Skin of body (tissue), 2 donors: ENCODE data around the gene WIPI1. TPM values are rescaled to one million over a fixed set of nuclear protein-coding genes. Genes with fewer than 3 reads are reported as not detected.
"Not testable (repeated sequence)": the region's sequence is repeated elsewhere in the genome, so short reads cannot be mapped to it uniquely, and the experiment has no call there.

Experiments used
- DNase-seq: peaks from one replicate; lab custom pipeline; 2025; lab: John Stamatoyannopoulos, UW
- total RNA-seq: library from RNA; depleted of rRNA; stranded (reverse); fragments of >200 nt; gene quantifications from one replicate; pipeline ENCODE4 v1.2.3, GENCODE V29; 2014

WIPI1 gene
- total RNA-seq, 1 donor from 2014 or later = 44.4 TPM

DNA sequence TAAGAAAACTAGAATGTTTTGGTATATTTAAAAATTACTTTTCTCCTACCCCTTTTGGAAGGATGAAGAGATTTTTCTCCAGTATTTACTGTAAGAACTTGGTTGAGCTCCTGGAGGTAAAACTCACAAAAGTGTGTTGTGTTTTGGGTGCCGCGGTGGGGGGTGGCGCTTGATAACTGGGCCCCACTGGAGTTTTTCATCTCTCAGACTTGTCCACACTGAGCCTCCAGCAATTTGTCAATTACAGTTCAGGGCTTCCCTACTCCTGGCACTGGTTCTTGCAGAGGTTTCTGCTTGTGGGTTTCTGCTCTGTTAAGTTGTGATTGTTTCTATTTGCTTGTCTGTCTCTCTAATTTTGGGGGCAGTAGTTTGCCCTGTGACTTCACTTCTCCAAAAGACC, 40.0 kb downstream of the WIPI1 start:
- DNase-seq = no peak

DNA sequence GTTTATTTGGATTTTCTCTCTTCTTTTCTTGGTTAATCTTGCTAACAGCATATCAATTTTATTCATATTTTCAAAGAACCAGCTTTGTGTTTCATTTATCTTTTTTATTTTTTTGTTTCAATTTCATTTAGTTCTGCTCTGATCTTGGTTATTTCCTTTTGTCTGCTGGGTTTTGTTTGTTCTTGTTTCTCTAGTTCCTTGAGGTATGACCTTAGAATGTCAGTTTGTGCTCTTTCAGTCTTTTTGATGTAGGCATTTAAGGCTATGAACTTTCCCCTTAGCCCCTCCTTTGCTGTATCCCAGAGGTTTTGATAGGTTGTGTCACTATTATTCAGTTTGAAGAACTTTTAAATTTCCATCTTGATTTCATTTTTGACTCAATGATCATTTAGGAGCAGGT, 42.4 kb downstream of the WIPI1 start:
- DNase-seq = not testable (repeated sequence)

DNA sequence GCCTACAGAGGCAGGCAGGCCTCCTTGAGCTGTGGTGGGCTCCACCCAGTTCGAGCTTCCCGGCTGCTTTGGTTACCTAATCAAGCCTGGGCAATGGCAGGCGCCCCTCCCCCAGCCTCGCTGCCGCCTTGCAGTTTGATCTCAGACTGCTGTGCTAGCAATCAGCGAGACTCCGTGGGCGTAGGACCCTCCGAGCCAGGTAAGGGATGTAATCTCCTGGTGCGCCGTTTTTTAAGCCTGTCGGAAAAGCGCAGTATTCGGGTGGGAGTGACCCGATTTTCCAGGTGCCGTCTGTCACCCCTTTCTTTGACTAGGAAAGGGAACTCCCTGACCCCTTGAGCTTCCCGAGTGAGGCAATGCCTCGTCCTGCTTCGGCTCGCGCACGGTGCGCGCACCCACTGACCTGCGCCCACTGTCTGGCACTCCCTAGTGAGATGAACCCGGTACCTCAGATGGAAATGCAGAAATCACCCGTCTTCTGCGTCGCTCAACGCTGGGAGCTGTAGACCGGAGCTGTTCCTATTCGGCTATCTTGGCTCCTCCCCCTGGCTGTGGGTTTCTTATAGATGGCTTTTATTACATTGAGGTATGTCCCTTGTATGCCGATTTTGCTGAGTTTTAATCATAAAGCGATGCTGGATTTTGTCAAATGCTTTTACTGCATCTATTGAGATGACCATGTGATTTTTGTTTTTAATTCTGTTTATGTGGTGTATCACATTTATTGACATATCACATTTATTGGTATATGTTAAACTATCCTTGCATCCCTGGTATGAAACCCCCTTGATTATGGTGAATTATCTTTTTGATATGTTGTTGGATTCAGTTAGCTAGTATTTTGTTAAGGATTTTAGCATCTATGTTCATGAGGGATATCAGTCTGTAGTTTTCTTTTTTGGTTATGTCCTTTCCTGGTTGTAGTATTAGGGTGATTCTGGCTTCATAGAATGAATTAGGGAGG, 43.4 kb downstream of the WIPI1 start:
- DNase-seq = not testable (repeated sequence)

DNA sequence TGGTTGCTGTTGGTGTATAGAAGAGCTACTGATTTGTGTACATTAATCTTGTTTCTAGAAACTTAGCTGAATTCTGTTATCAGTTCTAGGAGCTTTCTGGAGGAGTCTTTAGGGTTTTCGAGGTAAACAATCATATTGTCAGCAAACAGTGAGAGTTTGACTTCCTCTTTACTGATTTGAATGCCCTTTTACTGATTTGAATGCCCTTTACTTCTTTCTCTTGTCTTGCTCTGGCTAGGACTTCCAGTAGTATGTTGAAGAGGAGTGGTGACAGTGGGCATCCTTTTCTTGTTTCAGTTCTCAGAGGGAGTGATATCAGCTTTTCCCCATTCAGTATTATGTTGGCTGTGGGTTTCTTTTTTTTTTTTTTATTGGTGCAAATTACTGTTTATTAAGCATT, 49.6 kb downstream of the WIPI1 start:
- DNase-seq = not testable (repeated sequence)

DNA sequence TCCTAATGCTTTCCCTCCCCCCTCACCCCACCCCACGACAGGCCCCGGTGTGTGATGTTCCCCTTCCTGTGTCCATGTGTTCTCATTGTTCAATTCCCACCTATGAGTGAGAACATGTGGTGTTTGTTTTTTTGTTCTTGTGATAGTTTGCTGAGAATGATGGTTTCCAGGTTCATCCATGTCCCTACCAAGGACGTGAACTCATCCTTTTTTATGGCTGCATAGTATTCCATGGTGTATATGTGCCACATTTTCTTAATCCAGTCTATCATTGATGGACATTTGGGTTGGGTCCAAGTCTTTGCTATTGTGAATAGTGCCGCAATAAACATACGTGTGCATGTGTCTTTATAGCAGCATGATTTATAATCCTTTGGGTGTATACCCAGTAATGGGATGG, 53.5 kb downstream of the WIPI1 start:
- DNase-seq = not testable (repeated sequence)

DNA sequence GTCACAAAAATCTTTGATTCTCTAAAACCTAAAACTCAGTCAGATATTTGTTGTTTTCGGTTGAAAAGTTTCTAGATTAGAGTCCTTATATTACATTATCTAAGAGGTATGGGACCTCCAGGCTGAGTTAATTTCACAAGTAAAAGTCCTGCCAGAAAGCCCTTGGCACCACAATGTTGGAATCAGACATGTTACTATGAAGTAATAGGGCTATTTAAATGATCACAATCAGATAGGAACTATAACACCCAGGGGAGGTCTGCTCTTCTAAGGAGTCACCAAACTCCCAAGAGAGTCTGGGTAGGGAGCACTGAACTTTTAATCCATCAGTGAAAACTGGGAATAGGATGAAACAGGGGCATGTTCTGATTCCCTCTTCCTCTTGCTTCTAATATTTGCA, 54.2 kb downstream of the WIPI1 start:
- DNase-seq = peak; percentile 31

DNA sequence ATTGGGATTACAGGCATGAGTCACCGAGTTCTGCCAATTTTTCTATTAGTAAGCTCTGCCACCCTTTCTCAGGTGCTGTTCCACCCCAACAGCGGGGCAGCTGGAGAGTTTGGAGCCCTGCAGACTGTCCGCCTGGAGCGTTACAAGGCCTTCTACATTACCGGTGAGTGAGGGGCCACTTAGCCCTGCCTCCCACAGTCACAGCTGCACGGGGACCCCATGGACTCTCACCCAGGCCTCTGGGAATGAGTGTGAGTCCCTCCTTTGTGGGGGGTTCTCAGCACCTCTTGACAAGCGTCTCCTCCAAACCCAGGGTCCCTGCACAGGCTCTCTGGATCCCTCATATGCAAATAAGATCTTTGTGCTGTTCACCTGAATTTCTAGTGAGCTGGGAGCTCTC, 56.0 kb downstream of the WIPI1 start:
- no peak for DNase-seq

DNA sequence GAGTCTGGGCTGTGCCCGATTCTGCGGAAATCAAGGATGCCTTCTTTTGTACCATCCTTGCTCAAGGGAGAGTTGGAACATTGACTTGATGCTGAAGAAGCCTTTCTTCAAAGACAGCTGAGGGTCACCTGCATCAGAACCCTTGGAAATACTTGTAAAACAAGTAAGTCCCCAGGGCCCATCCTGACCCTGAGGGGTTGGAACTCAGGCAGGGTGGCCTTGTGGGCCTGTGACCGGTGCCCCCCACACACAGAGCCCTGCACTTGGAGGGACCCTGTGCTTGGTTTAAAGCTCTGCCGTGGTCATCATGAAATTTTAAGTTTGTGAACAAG, 56.9 kb downstream of the WIPI1 start:
- DNase-seq = no peak

DNA sequence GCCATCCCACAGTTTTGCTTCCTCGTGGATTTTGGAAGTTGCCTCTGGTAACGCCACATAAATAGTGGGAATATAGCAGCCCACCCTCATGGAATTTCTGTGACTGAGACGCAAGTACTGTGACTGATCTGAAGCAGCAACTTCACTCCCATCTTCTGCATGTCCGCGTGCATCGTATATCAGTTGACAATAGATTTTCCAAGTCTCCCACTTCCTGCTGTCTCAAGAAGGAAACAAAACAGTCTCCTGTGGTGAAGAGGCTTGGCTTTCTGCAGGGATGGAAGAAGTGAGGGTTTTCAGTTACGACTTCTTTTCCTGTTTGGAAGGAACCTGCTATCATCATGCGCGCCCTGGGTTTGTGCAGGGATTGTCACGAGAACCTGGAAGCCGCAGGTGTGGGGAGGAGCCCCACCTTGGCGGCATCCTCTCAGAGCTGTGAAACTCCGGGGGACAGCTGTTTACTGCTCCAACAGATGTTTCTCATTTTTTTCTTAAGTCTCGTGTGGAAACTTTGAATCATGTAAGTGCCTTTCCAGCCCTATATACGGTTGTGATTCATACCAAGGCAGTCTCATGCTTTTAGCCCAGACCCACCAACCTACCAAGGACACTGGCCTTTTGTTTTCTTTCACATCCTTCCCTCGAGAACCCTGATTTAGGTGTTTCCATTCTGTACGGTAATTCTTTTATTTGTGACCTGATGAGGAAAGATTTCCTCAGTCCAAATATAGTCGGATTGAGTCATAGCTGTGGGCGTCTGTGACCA, 57.5 kb downstream of the WIPI1 start:
- DNase-seq = peak; percentile 65

DNA sequence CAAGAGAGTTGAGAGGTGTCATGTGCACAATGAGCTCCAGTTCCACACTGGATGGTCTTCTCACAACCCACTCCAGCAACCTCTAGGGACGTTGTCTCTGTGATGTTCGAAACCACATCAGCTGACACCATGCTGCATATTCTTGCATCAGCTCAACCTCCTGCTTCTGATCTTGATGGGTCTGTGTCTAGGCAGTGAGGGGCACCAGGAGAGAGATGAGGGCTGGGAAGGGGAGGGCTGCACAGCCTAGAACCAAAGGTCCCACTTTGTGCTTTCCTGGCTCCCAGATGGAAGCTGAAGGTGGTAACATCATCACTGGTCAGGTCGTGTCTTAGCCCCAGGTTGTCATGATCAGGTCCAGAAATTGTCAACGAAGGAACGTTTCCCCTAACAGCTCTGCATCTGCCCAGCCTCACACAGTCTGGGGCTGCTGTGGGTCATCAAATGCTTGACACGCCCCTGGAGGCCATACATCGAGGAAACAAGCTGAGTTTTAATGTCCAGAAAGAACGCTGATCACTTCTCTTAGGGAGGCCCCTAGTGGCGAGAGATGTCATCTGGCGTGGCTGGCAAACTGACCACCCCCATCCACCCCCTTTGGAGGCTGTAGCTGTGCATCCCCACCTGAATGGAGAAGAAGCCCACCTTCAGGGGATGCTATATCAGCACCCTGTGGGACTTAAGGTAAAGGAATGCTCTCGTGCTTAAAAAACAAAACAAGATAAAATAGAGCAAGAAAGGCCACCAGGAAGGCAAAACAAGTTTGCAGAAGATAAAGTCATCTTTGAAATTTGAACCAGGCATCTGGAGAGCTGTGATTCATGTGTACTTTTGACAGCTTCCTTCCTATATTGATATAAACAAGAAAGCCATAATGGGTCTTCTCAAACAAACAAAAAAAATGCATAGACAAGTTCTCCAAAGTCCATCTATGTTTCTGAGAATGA, 58.3 kb downstream of the WIPI1 start:
- DNase-seq = peak; percentile 13

DNA sequence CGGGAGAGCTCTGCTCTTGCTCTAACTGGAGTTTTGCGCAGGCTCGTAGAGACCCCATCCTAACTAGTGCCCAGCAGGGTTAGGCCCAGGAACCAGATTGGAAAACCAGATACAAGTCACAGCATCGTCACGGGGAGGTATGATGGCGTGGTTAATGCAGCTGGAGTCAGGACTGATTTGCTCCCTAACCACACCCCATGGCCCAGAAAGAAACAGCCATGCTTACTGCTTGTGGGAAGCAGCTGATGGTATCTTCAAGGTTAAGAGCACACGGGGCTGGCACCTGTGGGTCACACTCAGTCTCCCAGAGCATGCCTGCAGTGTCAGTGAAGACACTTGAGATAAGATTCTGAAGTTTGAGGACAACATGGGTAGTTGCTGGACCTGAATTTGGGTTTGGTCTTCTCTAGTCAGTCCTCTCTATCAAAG, 60.2 kb downstream of the WIPI1 start:
- DNase-seq = no peak

DNA sequence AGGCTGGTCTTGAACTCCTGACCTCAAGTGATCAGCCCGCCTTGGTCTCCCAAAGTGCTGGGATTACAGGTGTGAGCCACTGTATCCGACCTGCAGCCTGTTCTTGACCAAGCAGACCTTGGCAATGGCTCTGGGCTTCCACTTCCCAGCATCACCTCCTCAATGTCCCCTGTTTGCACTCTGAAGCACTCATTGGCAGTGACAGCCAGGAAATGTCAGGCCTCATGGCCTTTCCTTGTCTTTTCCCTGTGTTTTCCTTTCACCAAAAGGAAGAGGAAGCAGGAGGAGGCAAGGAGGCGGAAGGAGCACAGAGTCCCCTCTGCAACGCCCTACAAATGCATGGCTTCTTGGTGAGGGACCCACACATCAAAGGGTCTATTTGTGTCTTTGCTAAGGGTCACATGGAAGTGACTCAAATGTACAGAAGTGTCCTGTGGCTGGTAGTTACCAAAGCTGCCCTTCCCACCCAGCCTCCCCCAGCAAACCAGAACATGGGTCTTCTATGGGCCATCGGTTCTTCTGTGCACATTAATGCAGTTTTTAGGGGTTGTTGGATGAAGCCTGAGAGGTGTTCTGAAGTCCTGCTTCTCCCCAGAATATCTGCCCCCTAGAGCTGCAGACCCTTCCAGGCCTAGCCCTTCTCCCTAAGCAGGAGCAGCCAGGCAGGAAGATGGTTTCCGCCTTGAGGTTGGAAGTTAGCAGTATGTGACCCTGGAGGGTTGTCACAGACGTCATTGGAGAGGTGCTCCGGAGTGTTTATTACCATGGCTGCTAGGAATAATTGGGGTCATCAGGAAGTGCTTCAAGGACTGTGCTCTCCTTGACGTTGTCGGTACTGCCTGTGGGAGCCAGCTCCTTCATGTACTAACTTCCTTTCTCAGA, 60.8 kb downstream of the WIPI1 start:
- no peak for DNase-seq

DNA sequence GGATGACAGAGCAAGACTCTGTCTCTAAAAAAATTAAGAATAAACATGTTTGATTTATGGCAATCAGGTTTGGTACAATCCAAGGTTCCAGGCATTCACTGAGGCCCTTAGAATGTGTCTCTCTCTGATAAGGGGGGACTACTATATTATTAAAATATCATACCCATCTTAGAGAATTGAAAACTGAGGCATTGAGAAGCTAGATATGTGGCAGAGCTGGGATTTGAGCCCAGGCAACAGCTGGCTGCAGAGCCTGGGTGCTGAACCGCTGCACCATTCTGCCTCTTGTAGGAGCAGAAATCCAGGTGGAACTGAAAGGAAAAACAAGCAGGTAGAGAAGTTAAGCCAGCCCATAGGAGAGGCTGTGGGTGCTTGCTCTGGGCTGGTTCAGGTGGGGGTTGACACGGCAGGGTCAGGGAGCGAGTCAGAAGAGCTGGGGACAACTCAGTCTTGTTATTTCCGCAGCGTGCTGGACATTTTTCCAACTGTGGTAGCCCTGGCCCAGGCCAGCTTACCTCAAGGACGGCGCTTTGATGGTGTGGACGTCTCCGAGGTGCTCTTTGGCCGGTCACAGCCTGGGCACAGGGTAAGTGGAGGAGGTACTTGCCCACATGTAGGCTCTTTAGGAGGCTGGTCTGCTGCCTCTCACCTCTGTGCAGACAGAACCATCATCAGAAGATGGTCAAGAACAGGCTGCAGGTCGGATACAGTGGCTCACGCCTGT, 62.5 kb downstream of the WIPI1 start:
- DNase-seq = no peak

DNA sequence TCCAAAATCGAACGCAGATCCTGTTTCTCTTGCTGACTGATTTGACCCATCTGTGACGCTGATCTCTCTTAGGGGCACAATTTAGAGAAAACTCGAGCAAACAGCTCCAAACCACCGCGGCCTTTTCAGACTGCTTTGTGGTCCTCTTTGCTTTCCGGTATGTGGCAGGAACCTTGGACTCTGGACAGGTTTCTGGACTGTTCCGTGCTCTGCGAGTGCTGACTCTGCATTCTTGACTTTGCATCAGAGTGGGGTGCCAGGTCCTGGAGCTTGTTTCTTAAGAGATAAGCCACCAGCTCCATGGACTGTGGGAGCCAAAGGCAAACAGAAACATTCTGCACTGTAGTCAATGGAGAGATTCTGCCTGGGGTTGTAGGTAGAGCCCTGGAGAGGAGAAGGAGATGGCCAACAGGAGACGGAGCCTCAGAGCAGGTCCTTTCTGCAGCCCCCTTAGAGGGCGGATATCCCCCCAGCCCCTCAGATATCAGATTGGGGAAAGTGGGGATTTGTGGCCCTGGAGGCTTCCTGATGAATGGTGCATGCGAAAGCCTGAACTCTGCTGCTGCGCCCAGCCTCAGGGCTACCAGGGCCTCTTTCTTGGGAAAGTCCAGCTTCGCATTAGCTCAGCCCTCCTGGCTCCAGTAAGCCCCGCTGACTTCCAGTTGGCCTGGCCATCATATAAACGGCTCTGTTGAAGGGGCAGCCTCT, 65.6 kb downstream of the WIPI1 start:
- no peak for DNase-seq

DNA sequence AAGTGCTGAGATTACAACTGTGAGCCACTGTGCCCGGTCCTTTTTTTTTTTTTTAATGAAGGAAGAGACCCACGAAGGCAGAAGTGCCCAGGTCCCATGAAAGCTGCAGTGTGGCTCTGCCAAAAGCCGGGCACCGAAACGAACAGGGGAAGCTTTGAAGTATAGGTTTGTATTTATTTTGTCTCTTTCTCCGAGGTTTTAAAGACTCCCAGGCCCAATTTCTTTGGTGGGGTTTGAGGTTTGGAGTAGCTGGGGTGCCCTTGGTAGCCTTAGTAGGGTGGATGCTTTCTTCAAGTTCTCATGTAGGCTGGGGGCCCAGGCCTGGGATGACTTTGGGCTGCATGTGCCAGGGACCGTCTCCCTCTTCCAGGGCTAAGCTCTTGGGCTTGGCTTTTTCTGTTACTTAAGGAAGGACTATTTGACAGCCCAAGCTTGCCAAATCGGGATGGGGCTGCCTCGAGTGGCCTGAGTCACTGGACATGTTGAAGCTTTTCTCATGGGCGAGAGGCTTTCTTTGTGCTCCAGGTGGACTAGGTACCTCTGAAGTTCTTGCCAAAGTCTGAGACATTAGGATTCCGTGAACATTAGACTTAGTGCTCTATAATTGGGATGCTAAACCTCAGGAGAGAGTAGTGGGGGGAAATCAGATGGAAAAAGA, 66.3 kb downstream of the WIPI1 start:
- DNase-seq = no peak

DNA sequence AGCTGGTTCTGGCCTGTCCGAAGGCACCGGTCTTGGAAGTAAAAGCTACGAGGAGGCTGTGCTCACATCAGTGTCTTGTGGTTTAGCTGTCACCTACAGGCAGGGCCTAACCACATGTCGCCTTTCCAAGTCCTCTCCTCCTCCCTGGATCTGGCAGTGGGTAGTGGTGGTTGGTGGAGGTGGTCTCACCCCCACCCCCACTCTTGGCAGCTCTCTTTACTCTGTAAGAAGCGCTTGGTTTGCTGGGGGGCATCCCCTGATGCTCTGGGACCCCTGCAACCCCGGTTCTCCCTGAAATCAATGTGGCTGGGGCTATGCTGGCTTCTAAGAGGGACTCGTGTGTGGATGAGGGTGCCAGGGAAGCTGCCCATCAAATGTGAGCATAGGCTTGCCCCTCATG, 68.3 kb downstream of the WIPI1 start:
- no peak for DNase-seq

DNA sequence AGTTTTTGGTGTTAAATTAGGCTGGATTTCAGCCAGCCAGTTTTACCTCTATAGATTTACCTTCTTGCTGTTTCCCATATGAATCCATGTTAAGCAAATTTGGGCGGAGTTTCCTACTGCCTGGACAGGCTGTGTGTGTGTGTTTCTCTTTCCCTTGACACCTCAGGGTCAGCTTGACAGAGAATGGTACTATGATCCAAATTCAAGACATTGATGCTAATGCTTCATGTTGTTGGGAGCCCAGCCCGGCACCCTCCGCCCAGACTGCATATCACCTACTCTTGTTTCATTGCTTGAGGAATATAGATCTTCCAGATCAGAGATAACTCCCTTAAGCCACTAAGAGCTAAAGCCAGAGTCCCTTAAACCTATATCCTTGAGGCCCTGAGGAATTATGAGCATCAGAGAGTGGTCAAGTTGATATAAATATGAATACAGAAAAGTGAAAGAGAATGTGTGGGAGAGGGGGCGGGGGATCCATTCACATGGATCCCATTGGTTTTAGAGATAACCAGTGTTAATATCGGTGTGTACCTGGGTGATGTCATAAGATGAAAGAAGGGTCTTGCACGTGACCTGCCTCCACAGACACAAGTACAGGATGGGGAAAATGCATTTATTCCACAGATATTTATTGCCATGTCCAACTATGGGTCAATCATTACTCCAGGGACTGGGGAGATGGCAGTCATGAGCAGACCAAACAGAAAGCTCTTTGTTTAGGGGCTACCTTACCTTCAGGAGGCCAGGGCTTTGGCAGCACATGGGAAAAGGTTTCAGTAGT, 69.7 kb downstream of the WIPI1 start:
- DNase-seq = no peak
